ENCODE results near the gene ZNF222. TPM values are rescaled to one million over a fixed set of nuclear protein-coding genes. Genes with fewer than 3 reads are reported as not detected.

Gene ZNF222
- 1 to 10 TPM; 2.2 to 3.2 (median 3.1) TPM for total RNA-seq

- TF ChIP-seq CTCF (IDR thresholded peaks at IDR 0.05; ENCODE audit: low read depth) = no peak
Observed at GRCh38 chr19:44025217-44025936, at the start of gene ZNF222. Gene ZNF222 (plus strand): TSS chr19:44025379. CDS start chr19:44025437, 58 bp downstream.

- TF ChIP-seq CTCF (IDR thresholded peaks at IDR 0.05; ENCODE audit: low read depth) = no peak
Observed at GRCh38 chr19:43976732-43977131, 48.4 kb upstream of the ZNF222 start.

GRCh38 chr19:43983544-43983911 lies 41.7 kb upstream of the ZNF222 start:
- no peak for TF ChIP-seq CTCF (IDR thresholded peaks at IDR 0.05; ENCODE audit: low read depth)

- no peak for TF ChIP-seq CTCF (IDR thresholded peaks at IDR 0.05; ENCODE audit: low read depth)
Observed at GRCh38 chr19:43983912-43984686, 41.1 kb upstream of the ZNF222 start, which contains the start of gene ZNF155. Gene ZNF155 (plus strand): TSS chr19:43984188. CDS start chr19:43988544, 4,356 bp downstream.

- TF ChIP-seq CTCF (IDR thresholded peaks at IDR 0.05; ENCODE audit: low read depth) = no peak
Observed at GRCh38 chr19:43984687-43985000, 40.5 kb upstream of the ZNF222 start.

- no peak for TF ChIP-seq CTCF (IDR thresholded peaks at IDR 0.05; ENCODE audit: low read depth)
Observed at GRCh38 chr19:43997631-43998290, 27.4 kb upstream of the ZNF222 start.

GRCh38 chr19:44002212-44002565 lies 23.0 kb upstream of the ZNF222 start:
- TF ChIP-seq CTCF (IDR thresholded peaks at IDR 0.05; ENCODE audit: low read depth) = no peak

Data from subcutaneous adipose tissue (tissue), 4 donors.